ENCODE data around the gene SLC16A6.
"Not testable (repeated sequence)": the region's sequence is repeated elsewhere in the genome, so short reads cannot be mapped to it uniquely, and the experiment has no call there.

DNA sequence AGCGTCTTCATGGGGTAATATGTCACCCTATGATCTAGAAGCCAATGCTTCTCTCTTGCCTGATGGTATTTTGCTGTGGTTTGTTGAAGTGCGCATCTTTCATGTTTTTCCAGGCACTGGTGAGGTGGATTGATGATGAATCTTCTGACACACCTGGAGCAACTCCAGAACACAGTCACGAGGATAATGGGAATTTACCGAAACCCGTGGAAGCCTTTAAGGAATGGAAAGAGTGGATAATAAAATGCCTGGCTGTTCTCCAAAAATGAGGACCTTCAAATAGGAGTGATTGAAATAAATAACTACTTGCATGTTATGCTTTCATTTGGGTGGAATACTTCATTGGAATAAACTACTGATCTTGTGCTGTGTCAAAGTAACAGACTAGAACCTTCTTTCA is 34.2 kb downstream of the SLC16A6 start:
- TF ChIP-seq POLR2A (IDR thresholded peaks at IDR 0.05), result not testable (repeated sequence)
- TF ChIP-seq, protein P1, sequence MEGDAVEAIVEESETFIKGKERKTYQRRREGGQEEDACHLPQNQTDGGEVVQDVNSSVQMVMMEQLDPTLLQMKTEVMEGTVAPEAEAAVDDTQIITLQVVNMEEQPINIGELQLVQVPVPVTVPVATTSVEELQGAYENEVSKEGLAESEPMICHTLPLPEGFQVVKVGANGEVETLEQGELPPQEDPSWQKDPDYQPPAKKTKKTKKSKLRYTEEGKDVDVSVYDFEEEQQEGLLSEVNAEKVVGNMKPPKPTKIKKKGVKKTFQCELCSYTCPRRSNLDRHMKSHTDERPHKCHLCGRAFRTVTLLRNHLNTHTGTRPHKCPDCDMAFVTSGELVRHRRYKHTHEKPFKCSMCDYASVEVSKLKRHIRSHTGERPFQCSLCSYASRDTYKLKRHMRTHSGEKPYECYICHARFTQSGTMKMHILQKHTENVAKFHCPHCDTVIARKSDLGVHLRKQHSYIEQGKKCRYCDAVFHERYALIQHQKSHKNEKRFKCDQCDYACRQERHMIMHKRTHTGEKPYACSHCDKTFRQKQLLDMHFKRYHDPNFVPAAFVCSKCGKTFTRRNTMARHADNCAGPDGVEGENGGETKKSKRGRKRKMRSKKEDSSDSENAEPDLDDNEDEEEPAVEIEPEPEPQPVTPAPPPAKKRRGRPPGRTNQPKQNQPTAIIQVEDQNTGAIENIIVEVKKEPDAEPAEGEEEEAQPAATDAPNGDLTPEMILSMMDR (IDR thresholded peaks at IDR 0.05), result not testable (repeated sequence)
